HG02840 (cell line): ENCODE data around the gene MGAT4A.

Experiments used
- ATAC-seq: cut with Tn5 transposase; IDR thresholded peaks from one replicate; pipeline ENCODE4 v1.9.1; 2021; ENCODE audit warnings: mild to moderate bottlenecking, moderate library complexity, moderate number of reproducible peaks; ENCODE audit not compliant: unreplicated experiment, low FRiP score

Gene MGAT4A

GRCh38 chr2:98704499-98705332 lies 26.2 kb downstream of the MGAT4A start:
- ATAC-seq = no peak

GRCh38 chr2:98703738-98704137 lies 27.2 kb downstream of the MGAT4A start:
- ATAC-seq = no peak

GRCh38 chr2:98702858-98703620 lies 27.9 kb downstream of the MGAT4A start:
- ATAC-seq = no peak

GRCh38 chr2:98702127-98702802 lies 28.7 kb downstream of the MGAT4A start:
- ATAC-seq = no peak

- no peak for ATAC-seq
Observed at GRCh38 chr2:98701230-98701629, 29.7 kb downstream of the MGAT4A start.

GRCh38 chr2:98698896-98699295 lies 32.0 kb downstream of the MGAT4A start:
- ATAC-seq = no peak

- no peak for ATAC-seq
Observed at GRCh38 chr2:98697651-98698337, 33.1 kb downstream of the MGAT4A start.

GRCh38 chr2:98696200-98696599 lies 34.7 kb downstream of the MGAT4A start:
- ATAC-seq = no peak

- ATAC-seq = no peak
Observed at GRCh38 chr2:98695255-98695654, 35.7 kb downstream of the MGAT4A start.

- ATAC-seq = no peak
Observed at GRCh38 chr2:98693477-98693876, 37.5 kb downstream of the MGAT4A start.

GRCh38 chr2:98692090-98693054 lies 38.6 kb downstream of the MGAT4A start:
- ATAC-seq = no peak

- no peak for ATAC-seq
Observed at GRCh38 chr2:98691303-98691702, 39.6 kb downstream of the MGAT4A start.

GRCh38 chr2:98685930-98686887 lies 44.7 kb downstream of the MGAT4A start:
- ATAC-seq = no peak

- no peak for ATAC-seq
Observed at GRCh38 chr2:98683728-98684127, 47.2 kb downstream of the MGAT4A start.

GRCh38 chr2:98676742-98677141 lies 54.2 kb downstream of the MGAT4A start:
- no peak for ATAC-seq

- ATAC-seq = no peak
Observed at GRCh38 chr2:98674233-98674964, 56.5 kb downstream of the MGAT4A start.

- no peak for ATAC-seq
Observed at GRCh38 chr2:98669675-98670074, 61.3 kb downstream of the MGAT4A start.

GRCh38 chr2:98665677-98666076 lies 65.3 kb downstream of the MGAT4A start:
- ATAC-seq = no peak
